LNCAP (cell line): ENCODE measurements around the gene IL24.

Source experiments
- CTCF ChIP-seq: fragments of 450-650 bp; IDR thresholded peaks from 2 replicates; pipeline ENCODE4 v1.5.1; 2017; ENCODE audit warnings: mild to moderate bottlenecking

IL24 gene

GRCh38 chr1:206893380-206893779 lies 3.9 kb upstream of the IL24 start:
- no peak for TF ChIP-seq CTCF

- TF ChIP-seq CTCF, result no peak
Measured at GRCh38 chr1:206895325-206895724, 1.9 kb upstream of the IL24 start.

- no peak for TF ChIP-seq CTCF
Measured at GRCh38 chr1:206895837-206896242, 1.4 kb upstream of the IL24 start.

- no peak for TF ChIP-seq CTCF
Measured at GRCh38 chr1:206896261-206896660, 982 bp upstream of the IL24 start.

GRCh38 chr1:206898089-206898914 lies 1.1 kb downstream of the IL24 start:
- no peak for TF ChIP-seq CTCF

GRCh38 chr1:206898915-206899431 lies 1.7 kb downstream of the IL24 start:
- no peak for TF ChIP-seq CTCF

GRCh38 chr1:206899717-206900116 lies 2.5 kb downstream of the IL24 start:
- no peak for TF ChIP-seq CTCF
